ENCODE results near the gene BICDL2. TPM values are rescaled to one million over a fixed set of nuclear protein-coding genes. Genes with fewer than 3 reads are reported as not detected.
A peak's percentile ranks its signal among the peaks of the same experiment; 100 is the strongest.

BICDL2 gene
- total and polyA plus RNA-seq, 2 experiments from 2014 or later, result not detected

- Histone ChIP-seq H3K27me3 (no peaks in the 10 kb centered on the region), H3K4me3 (no peak overlapping the region), H3K4me1 (ENCODE audit: low read depth) (peaks cover 8% of the 10 kb centered on the region), H3K36me3 (no peaks in the 10 kb centered on the region), H3K27ac (peak overlapping the region; percentile 19), H3K9me3 (ENCODE audit: low read depth) (no peaks in the 10 kb centered on the region)
- peak; percentile 27 to 43 for DNase-seq (ENCODE audit: low read depth in 1 of 2, low spot score in 1 of 2)
- no peak for TF ChIP-seq CTCF (IDR thresholded peaks at IDR 0.05; ENCODE audit: low read depth, low read length)
Measured at GRCh38 chr16:2981177-2981898, 55.4 kb downstream of the BICDL2 start.

- no peaks in the 10 kb centered on the region for H3K27me3 ChIP-seq
- H3K9me3 ChIP-seq (ENCODE audit: low read depth), result no peaks in the 10 kb centered on the region
- H3K36me3 ChIP-seq, result no peaks in the 10 kb centered on the region
- peak; percentile 89 to 95 for DNase-seq (ENCODE audit: low read depth in 1 of 2, low spot score in 1 of 2)
- peaks cover 8% of the 10 kb centered on the region for H3K4me1 ChIP-seq (ENCODE audit: low read depth)
- TF ChIP-seq CTCF (IDR thresholded peaks at IDR 0.05; ENCODE audit: low read depth, low read length), result no peak
- H3K27ac ChIP-seq, result peak within 1 kb of the TSS; percentile 48
- H3K4me3 ChIP-seq, result peak within 1 kb of the TSS; percentile 61
Measured at GRCh38 chr16:2980227-2981176, 56.2 kb downstream of the BICDL2 start, which contains the start of gene PKMYT1. TSS of gene PKMYT1 (minus strand) at chr16:2980446. CDS start at chr16:2979657, 789 bp downstream.

- no peak for DNase-seq (ENCODE audit: low read depth in 1 of 2, low spot score in 1 of 2)
- H3K4me3 ChIP-seq, result peak overlapping the region; percentile 61
- no peaks in the 10 kb centered on the region for H3K9me3 ChIP-seq (ENCODE audit: low read depth)
- TF ChIP-seq CTCF (IDR thresholded peaks at IDR 0.05; ENCODE audit: low read depth, low read length), result no peak
- H3K4me1 ChIP-seq (ENCODE audit: low read depth), result peaks cover 8% of the 10 kb centered on the region
- no peak overlapping the region for H3K27ac ChIP-seq
- no peaks in the 10 kb centered on the region for H3K27me3 ChIP-seq
- H3K36me3 ChIP-seq, result no peaks in the 10 kb centered on the region
Measured at GRCh38 chr16:2979669-2980226, 57.0 kb downstream of the BICDL2 start.

Other genes starting within 250 kb of the BICDL2 start
- gene PRSS33, start 249.4 kb downstream of the BICDL2 start, total RNA-seq, result not detected in 2 replicates
- gene PRSS33, start 249.4 kb downstream of the BICDL2 start, polyA plus RNA-seq, result not detected in 2 replicates
- not detected in 2 replicates for gene PRSS41, start 238.5 kb downstream of the BICDL2 start, total RNA-seq
- not detected in 2 replicates for gene PRSS41, start 238.5 kb downstream of the BICDL2 start, polyA plus RNA-seq
- gene PRSS21, start 219.7 kb downstream of the BICDL2 start, total RNA-seq, result not detected in 2 replicates
- gene PRSS21, start 219.7 kb downstream of the BICDL2 start, polyA plus RNA-seq, result not detected in 2 replicates
- gene ZG16B, start 206.6 kb downstream of the BICDL2 start, total RNA-seq, result not detected in 2 replicates
- gene ZG16B, start 206.6 kb downstream of the BICDL2 start, polyA plus RNA-seq, result not detected in 2 replicates
- gene PRSS22, start 178.8 kb downstream of the BICDL2 start, total RNA-seq, result not detected in 2 replicates
- not detected in 2 replicates for gene PRSS22, start 178.8 kb downstream of the BICDL2 start, polyA plus RNA-seq
- gene FLYWCH2, start 153.7 kb downstream of the BICDL2 start, total RNA-seq, result 134 and 148 TPM in 2 replicates
- 59.2 and 66.1 TPM in 2 replicates for gene FLYWCH2, start 153.7 kb downstream of the BICDL2 start, polyA plus RNA-seq
- 33.2 and 58.7 TPM in 2 replicates for gene FLYWCH1, start 125.0 kb downstream of the BICDL2 start, total RNA-seq
- gene FLYWCH1, start 125.0 kb downstream of the BICDL2 start, polyA plus RNA-seq, result 34.7 and 41.1 TPM in 2 replicates
- gene KREMEN2, start 72.7 kb downstream of the BICDL2 start, total RNA-seq, result 2.6 and 3.9 TPM in 2 replicates
- gene KREMEN2, start 72.7 kb downstream of the BICDL2 start, polyA plus RNA-seq, result 1.3 and 2.5 TPM in 2 replicates
- gene PAQR4, start 67.6 kb downstream of the BICDL2 start, total RNA-seq, result 3.1 and 9.9 TPM in 2 replicates
- gene PAQR4, start 67.6 kb downstream of the BICDL2 start, polyA plus RNA-seq, result 3.9 and 11.0 TPM in 2 replicates
- gene PKMYT1, start 56.5 kb downstream of the BICDL2 start, total RNA-seq, result 26.2 and 28.1 TPM in 2 replicates
- 30.6 and 36.8 TPM in 2 replicates for gene PKMYT1, start 56.5 kb downstream of the BICDL2 start, polyA plus RNA-seq
- 3.2 and 6.3 TPM in 2 replicates for gene CLDN9, start 24.0 kb downstream of the BICDL2 start, total RNA-seq
- gene CLDN9, start 24.0 kb downstream of the BICDL2 start, polyA plus RNA-seq, result 8.4 and 8.5 TPM in 2 replicates
- 148 and 210 TPM in 2 replicates for gene CLDN6, start 18.8 kb downstream of the BICDL2 start, total RNA-seq
- 244 and 344 TPM in 2 replicates for gene CLDN6, start 18.8 kb downstream of the BICDL2 start, polyA plus RNA-seq
- 115 and 122 TPM in 2 replicates for gene TNFRSF12A, start 16.6 kb downstream of the BICDL2 start, total RNA-seq
- 106 and 142 TPM in 2 replicates for gene TNFRSF12A, start 16.6 kb downstream of the BICDL2 start, polyA plus RNA-seq
- gene HCFC1R1, start 13.0 kb downstream of the BICDL2 start, total RNA-seq, result 48.3 and 50.8 TPM in 2 replicates
- 109 and 140 TPM in 2 replicates for gene HCFC1R1, start 13.0 kb downstream of the BICDL2 start, polyA plus RNA-seq
- 34.8 and 36.9 TPM in 2 replicates for gene THOC6, start 12.9 kb downstream of the BICDL2 start, total RNA-seq
- 61.3 and 65.7 TPM in 2 replicates for gene THOC6, start 12.9 kb downstream of the BICDL2 start, polyA plus RNA-seq
- gene MMP25, start 9.6 kb upstream of the BICDL2 start, total RNA-seq, result 0.03 TPM in 1 of 2 replicates, not detected in the other
- 4.3 and 5.8 TPM in 2 replicates for gene MMP25, start 9.6 kb upstream of the BICDL2 start, polyA plus RNA-seq
- gene IL32, start 28.7 kb upstream of the BICDL2 start, total RNA-seq, result 0.66 TPM in 1 of 2 replicates, not detected in the other
- gene IL32, start 28.7 kb upstream of the BICDL2 start, polyA plus RNA-seq, result 0.35 TPM in 1 of 2 replicates, not detected in the other
- gene ZSCAN10, start 62.4 kb upstream of the BICDL2 start, total RNA-seq, result 0.42 and 0.78 TPM in 2 replicates
- gene ZSCAN10, start 62.4 kb upstream of the BICDL2 start, polyA plus RNA-seq, result 0.74 TPM in 1 of 2 replicates, not detected in the other
- 26.7 and 37.3 TPM in 2 replicates for gene ZNF205, start 75.6 kb upstream of the BICDL2 start, total RNA-seq
- 13.2 and 14.4 TPM in 2 replicates for gene ZNF205, start 75.6 kb upstream of the BICDL2 start, polyA plus RNA-seq
- 7.5 and 8.4 TPM in 2 replicates for gene ZNF213, start 98.1 kb upstream of the BICDL2 start, total RNA-seq
- gene ZNF213, start 98.1 kb upstream of the BICDL2 start, polyA plus RNA-seq, result 10.1 and 13.6 TPM in 2 replicates
- not detected in 2 replicates for gene OR1F1, start 151.3 kb upstream of the BICDL2 start, total RNA-seq
- not detected in 2 replicates for gene OR1F1, start 151.3 kb upstream of the BICDL2 start, polyA plus RNA-seq
- 12.9 and 13.8 TPM in 2 replicates for gene ZNF200, start 198.2 kb upstream of the BICDL2 start, total RNA-seq
- 11.0 and 11.1 TPM in 2 replicates for gene ZNF200, start 198.2 kb upstream of the BICDL2 start, polyA plus RNA-seq
- not detected in 2 replicates for gene MEFV, start 219.7 kb upstream of the BICDL2 start, total RNA-seq
- not detected in 2 replicates for gene MEFV, start 219.7 kb upstream of the BICDL2 start, polyA plus RNA-seq
- 37.3 and 45.7 TPM in 2 replicates for gene ZNF263, start 246.5 kb upstream of the BICDL2 start, total RNA-seq
- 18.8 and 29.5 TPM in 2 replicates for gene ZNF263, start 246.5 kb upstream of the BICDL2 start, polyA plus RNA-seq

Data from cardiac muscle cell (in vitro differentiated cells and primary cell).